ENCODE results near the gene CDH22. TPM values are rescaled to one million over a fixed set of nuclear protein-coding genes. Genes with fewer than 3 reads are reported as not detected.
A peak's percentile ranks its signal among the peaks of the same experiment; 100 is the strongest.

The CDH22 gene
- total RNA-seq, 1 donor from 2014 or later = 0.13 TPM

DNA sequence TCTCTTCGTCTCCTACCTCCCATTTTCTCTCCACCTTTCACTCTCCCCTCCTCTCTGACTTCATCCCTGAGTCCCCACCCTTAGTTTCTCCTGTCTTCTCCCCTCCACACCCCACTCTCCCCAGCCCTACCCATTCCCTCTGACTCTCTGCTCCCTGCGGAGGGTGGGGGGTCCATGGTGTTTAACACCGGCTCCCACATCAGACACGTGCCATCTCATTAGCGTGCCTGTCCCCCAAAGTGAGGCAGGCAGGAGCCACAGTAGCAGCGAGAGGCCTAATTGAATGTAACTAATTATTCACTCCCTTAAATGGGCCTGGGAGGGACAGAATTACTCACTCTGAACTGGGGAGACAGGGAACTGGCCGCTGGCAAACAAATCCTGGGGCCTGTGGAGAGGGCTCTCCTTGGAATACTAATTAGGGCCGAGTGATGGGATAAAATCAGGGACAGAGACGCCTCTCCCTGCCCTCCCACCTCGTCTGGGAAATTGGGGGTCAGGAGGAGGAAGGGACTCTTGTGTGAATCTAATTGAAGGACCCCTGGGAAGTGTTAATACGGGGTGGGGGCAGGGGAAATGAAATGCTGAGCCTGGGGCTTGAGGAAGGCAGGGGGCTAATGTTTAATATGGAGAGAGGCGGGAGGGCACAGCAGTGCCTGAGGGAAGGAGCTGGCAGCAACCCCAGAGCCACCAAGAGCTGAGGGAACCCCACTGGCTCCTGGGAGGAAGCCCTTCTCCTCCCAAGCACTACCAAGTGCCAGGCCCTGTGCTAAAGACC is 172.3 kb downstream of the CDH22 start:
- TF ChIP-seq, protein P1, sequence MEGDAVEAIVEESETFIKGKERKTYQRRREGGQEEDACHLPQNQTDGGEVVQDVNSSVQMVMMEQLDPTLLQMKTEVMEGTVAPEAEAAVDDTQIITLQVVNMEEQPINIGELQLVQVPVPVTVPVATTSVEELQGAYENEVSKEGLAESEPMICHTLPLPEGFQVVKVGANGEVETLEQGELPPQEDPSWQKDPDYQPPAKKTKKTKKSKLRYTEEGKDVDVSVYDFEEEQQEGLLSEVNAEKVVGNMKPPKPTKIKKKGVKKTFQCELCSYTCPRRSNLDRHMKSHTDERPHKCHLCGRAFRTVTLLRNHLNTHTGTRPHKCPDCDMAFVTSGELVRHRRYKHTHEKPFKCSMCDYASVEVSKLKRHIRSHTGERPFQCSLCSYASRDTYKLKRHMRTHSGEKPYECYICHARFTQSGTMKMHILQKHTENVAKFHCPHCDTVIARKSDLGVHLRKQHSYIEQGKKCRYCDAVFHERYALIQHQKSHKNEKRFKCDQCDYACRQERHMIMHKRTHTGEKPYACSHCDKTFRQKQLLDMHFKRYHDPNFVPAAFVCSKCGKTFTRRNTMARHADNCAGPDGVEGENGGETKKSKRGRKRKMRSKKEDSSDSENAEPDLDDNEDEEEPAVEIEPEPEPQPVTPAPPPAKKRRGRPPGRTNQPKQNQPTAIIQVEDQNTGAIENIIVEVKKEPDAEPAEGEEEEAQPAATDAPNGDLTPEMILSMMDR (IDR thresholded peaks at IDR 0.05) = no peak
- TF ChIP-seq EZH2 (IDR thresholded peaks at IDR 0.05) (no peak), EZH2phosphoT487 (IDR thresholded peaks at IDR 0.05) (no peak)
- Histone ChIP-seq H3K27me3 (peaks cover 15% of the 10 kb centered on the region), H2AFZ (replicated peaks) (no peak overlapping the region), H3K4me2 (peak overlapping the region; percentile 74), H3K4me1 (peaks cover 45% of the 10 kb centered on the region), H3K9ac (no peak overlapping the region), H3K9me3 (ENCODE audit: low read depth) (no peaks in the 10 kb centered on the region), H3K36me3 (no peaks in the 10 kb centered on the region), H3K4me3 (peak overlapping the region; percentile 27), H3K79me2 (ENCODE audit: low read depth) (no peaks in the 10 kb centered on the region), H3F3A (ENCODE audit: low read depth) (peaks cover 36% of the 10 kb centered on the region), H4K20me1 (ENCODE audit: low read depth) (peaks cover 17% of the 10 kb centered on the region), H3K27ac (peak overlapping the region; percentile 53)
- no peaks in the 10 kb centered on the region for H3K36me3 Mint-ChIP-seq
- no peaks in the 10 kb centered on the region for H3K9me3 Mint-ChIP-seq
- peak; percentile 84 for DNase-seq (ENCODE audit: low spot score)
- peak overlapping the region; percentile 73 for H3K27ac Mint-ChIP-seq
- H3K27me3 Mint-ChIP-seq (ENCODE audit: insufficient read depth, low read depth) = peaks cover 24% of the 10 kb centered on the region
- H3K4me1 Mint-ChIP-seq = peaks cover 32% of the 10 kb centered on the region
- peak overlapping the region; percentile 33 for H3K4me3 Mint-ChIP-seq

DNA sequence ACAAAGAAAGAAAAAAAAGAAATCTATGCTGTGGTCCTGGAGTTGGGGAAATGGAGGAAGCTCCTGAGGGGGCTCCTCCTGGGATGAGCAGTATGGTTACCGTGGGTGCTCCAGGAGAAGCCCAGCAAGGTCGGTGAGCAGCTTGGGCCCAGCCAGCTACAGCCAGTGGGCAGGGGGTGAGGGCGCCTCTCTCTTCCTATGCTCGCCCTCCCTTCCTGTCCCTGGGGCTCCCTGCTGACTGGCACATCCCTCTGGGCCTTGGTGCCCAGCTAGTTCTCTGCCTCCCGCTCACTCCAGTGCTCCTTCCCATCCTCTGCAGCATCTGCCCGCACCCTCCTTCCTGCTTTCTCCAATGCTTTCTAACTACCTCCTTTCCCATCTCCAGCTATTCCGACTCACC is 173.6 kb downstream of the CDH22 start:
- Histone ChIP-seq H4K20me1 (ENCODE audit: low read depth) (peaks cover 8% of the 10 kb centered on the region), H3K4me2 (no peak overlapping the region), H3K27me3 (peaks cover 27% of the 10 kb centered on the region), H3K9ac (no peak overlapping the region), H3K4me1 (peaks cover 37% of the 10 kb centered on the region), H3K9me3 (ENCODE audit: low read depth) (no peaks in the 10 kb centered on the region), H3K36me3 (no peaks in the 10 kb centered on the region), H2AFZ (replicated peaks) (no peak overlapping the region), H3K4me3 (no peak overlapping the region), H3K27ac (no peak overlapping the region), H3K79me2 (ENCODE audit: low read depth) (no peaks in the 10 kb centered on the region), H3F3A (ENCODE audit: low read depth) (peaks cover 33% of the 10 kb centered on the region)
- Mint-ChIP-seq H3K4me1 (peaks cover 30% of the 10 kb centered on the region), H3K27ac (no peak overlapping the region), H3K9me3 (no peaks in the 10 kb centered on the region), H3K27me3 (ENCODE audit: insufficient read depth, low read depth) (peaks cover 20% of the 10 kb centered on the region), H3K4me3 (no peak overlapping the region), H3K36me3 (no peaks in the 10 kb centered on the region)
- DNase-seq (ENCODE audit: low spot score) = no peak
- TF ChIP-seq, protein P1 (IDR thresholded peaks at IDR 0.05) = no peak
- TF ChIP-seq EZH2phosphoT487 (IDR thresholded peaks at IDR 0.05) (no peak), EZH2 (IDR thresholded peaks at IDR 0.05) (no peak)

DNA sequence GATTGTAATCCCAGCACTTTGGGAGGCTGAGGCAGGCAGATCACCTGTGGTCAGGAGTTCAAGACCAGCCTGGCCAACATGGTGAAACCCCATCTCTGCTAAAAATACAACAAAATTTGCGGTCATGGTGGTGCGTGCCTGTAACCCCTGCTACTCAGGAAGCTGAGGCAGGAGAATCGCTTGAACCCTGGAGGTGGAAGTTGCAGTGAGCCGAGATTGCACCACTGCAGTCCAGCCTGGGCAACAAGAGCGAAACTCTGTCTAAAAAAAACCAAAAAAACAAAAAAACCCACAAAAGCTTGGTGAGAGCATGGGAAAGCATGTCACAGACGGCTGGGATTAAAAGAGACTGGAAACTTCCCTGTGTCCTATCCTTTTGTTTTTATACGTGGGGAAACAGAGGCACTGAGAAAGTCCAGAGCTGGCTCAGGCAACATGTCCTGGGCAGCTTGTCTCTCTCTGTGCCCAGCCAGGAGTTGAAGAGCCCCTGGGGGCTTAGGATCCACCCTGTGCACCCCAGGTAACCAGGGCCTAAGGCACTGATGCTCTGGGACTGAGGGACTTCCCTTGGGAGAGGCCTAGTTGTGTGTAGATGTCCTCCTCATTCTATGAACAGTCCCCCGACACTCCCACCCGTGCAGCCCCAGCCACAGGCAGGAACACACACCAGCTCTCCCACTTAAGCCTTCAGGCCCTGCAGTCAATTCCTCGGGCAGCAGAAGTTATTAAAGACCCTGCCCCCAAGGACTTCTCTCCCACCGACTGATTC is 174.2 kb downstream of the CDH22 start:
- H3K9me3 ChIP-seq (ENCODE audit: low read depth) = no peaks in the 10 kb centered on the region
- no peak for TF ChIP-seq EZH2phosphoT487 (IDR thresholded peaks at IDR 0.05)
- no peak for TF ChIP-seq EZH2 (IDR thresholded peaks at IDR 0.05)
- TF ChIP-seq, protein P1 (IDR thresholded peaks at IDR 0.05) = no peak
- no peak overlapping the region for H3K9ac ChIP-seq
- no peaks in the 10 kb centered on the region for H3K36me3 ChIP-seq
- H3F3A ChIP-seq (ENCODE audit: low read depth) = peaks cover 28% of the 10 kb centered on the region
- peaks cover 17% of the 10 kb centered on the region for H3K27me3 Mint-ChIP-seq (ENCODE audit: insufficient read depth, low read depth)
- H3K27ac Mint-ChIP-seq = no peak overlapping the region
- H3K9me3 Mint-ChIP-seq = no peaks in the 10 kb centered on the region
- no peaks in the 10 kb centered on the region for H3K79me2 ChIP-seq (ENCODE audit: low read depth)
- H3K27me3 ChIP-seq = peaks cover 31% of the 10 kb centered on the region
- H3K4me3 ChIP-seq = no peak overlapping the region
- DNase-seq (ENCODE audit: low spot score) = no peak
- H3K36me3 Mint-ChIP-seq = no peaks in the 10 kb centered on the region
- H3K4me2 ChIP-seq = no peak overlapping the region
- H3K4me1 ChIP-seq = peaks cover 30% of the 10 kb centered on the region
- no peak overlapping the region for H2AFZ ChIP-seq (replicated peaks)
- H4K20me1 ChIP-seq (ENCODE audit: low read depth) = peaks cover 1% of the 10 kb centered on the region
- H3K4me3 Mint-ChIP-seq = no peak overlapping the region
- H3K4me1 Mint-ChIP-seq = peaks cover 26% of the 10 kb centered on the region
- no peak overlapping the region for H3K27ac ChIP-seq
